OCI-LY3 (cell line): ENCODE measurements around the gene MYD88.

ENCODE experiments used
- H2AFZ ChIP-seq: fragments of 200-600, 300-600 bp; shearing (Covaris generic); 2 replicates; pipeline ENCODE4 v1.6.0; 2014; ENCODE audit warnings: antibody characterized with exemption, low read depth, low read length
- H3K27ac ChIP-seq: fragments of 200-600, 300-600 bp; sonication (generic); 2 replicates; pipeline ENCODE4 v1.5.1; 2014; ENCODE audit warnings: mild to moderate bottlenecking, low read length, moderate library complexity, mixed read lengths
- H3K27me3 ChIP-seq: fragments of 200-600, 300-600 bp; sonication (generic); 2 replicates; pipeline ENCODE4 v1.6.1; 2014; ENCODE audit warnings: low read depth, low read length, mixed read lengths
- H3K36me3 ChIP-seq: fragments of 200-600, 300-600 bp; sonication (generic); replicated peaks from 2 replicates; pipeline ENCODE3; 2014; ENCODE audit warnings: low read depth, low read length, mixed read lengths
- H3K4me1 ChIP-seq: fragments of 300-600, 200-600 bp; sonication (generic); 2 replicates; pipeline ENCODE4 v1.6.1; 2014; ENCODE audit warnings: low read length, mixed read lengths
- H3K4me2 ChIP-seq: fragments of 200-600, 300-600 bp; sonication (generic); 2 replicates; pipeline ENCODE4 v1.6.1; 2014; ENCODE audit warnings: low read length, mixed read lengths
- H3K4me3 ChIP-seq: fragments of 300-600, 200-600 bp; sonication (generic); 2 replicates; pipeline ENCODE4 v1.5.1; 2014; ENCODE audit warnings: antibody characterized with exemption, mild to moderate bottlenecking, low read length, moderate library complexity
- H3K79me2 ChIP-seq: fragments of 300-600, 200-600 bp; shearing (Covaris generic); 2 replicates; pipeline ENCODE4 v1.6.1; 2014; ENCODE audit warnings: mild to moderate bottlenecking, low read length, mixed read lengths
- H3K9ac ChIP-seq: fragments of 300-600, 200-600 bp; shearing (Covaris generic); 2 replicates; pipeline ENCODE4 v1.6.0; 2014; ENCODE audit warnings: mild to moderate bottlenecking, low read length, moderate library complexity
- H3K9me3 ChIP-seq: fragments of 200-600, 300-600 bp; shearing (Covaris generic); 2 replicates; pipeline ENCODE4 v1.6.1; 2014; ENCODE audit warnings: low read length, mixed read lengths; ENCODE audit not compliant: insufficient read depth
- H4K20me1 ChIP-seq: fragments of 200-600, 300-600 bp; sonication (generic); 2 replicates; pipeline ENCODE4 v1.6.1; 2016; ENCODE audit warnings: low read length, mixed read lengths; ENCODE audit not compliant: insufficient read depth
- EZH2phosphoT487 ChIP-seq: fragments of 200-600 bp; shearing (Covaris generic); IDR thresholded peaks from 2 replicates; pipeline ENCODE4 v1.6.1; 2018; ENCODE audit warnings: antibody characterized with exemption, mixed run types, low read depth
- TF ChIP-seq, protein P1 (sequence below): fragments of 200-600, 300-600 bp; sonication (generic); IDR thresholded peaks from 2 replicates; pipeline ENCODE4 v1.5.1; 2014; ENCODE audit warnings: antibody characterized with exemption, low read length, low read depth

MYD88 gene

GRCh38 chr3:38163117-38163840 lies 24.8 kb downstream of the MYD88 start:
- peak overlapping the region; percentile 94 for H3K9ac ChIP-seq
- H2AFZ ChIP-seq = no peak overlapping the region
- H3K9me3 ChIP-seq = no peaks in the 10 kb centered on the region
- H3K27ac ChIP-seq = peak overlapping the region; percentile 82
- H3K79me2 ChIP-seq = peaks cover 28% of the 10 kb centered on the region
- H3K27me3 ChIP-seq = no peaks in the 10 kb centered on the region
- peaks cover 16% of the 10 kb centered on the region for H3K36me3 ChIP-seq
- H3K4me1 ChIP-seq = peaks cover 45% of the 10 kb centered on the region
- peak overlapping the region; percentile 82 for H3K4me2 ChIP-seq
- peak overlapping the region; percentile 87 for H3K4me3 ChIP-seq
- TF ChIP-seq EZH2phosphoT487 = no peak
- TF ChIP-seq, protein P1, sequence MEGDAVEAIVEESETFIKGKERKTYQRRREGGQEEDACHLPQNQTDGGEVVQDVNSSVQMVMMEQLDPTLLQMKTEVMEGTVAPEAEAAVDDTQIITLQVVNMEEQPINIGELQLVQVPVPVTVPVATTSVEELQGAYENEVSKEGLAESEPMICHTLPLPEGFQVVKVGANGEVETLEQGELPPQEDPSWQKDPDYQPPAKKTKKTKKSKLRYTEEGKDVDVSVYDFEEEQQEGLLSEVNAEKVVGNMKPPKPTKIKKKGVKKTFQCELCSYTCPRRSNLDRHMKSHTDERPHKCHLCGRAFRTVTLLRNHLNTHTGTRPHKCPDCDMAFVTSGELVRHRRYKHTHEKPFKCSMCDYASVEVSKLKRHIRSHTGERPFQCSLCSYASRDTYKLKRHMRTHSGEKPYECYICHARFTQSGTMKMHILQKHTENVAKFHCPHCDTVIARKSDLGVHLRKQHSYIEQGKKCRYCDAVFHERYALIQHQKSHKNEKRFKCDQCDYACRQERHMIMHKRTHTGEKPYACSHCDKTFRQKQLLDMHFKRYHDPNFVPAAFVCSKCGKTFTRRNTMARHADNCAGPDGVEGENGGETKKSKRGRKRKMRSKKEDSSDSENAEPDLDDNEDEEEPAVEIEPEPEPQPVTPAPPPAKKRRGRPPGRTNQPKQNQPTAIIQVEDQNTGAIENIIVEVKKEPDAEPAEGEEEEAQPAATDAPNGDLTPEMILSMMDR = no peak; the same call in 1 of the 2 replicates
- peaks cover 16% of the 10 kb centered on the region for H4K20me1 ChIP-seq

GRCh38 chr3:38163841-38164642 lies 25.6 kb downstream of the MYD88 start:
- H4K20me1 ChIP-seq = peaks cover 24% of the 10 kb centered on the region
- peaks cover 20% of the 10 kb centered on the region for H3K36me3 ChIP-seq
- H3K4me3 ChIP-seq = peak overlapping the region; percentile 87
- H3K27ac ChIP-seq = peak overlapping the region; percentile 82
- peaks cover 45% of the 10 kb centered on the region for H3K4me1 ChIP-seq
- peak overlapping the region; percentile 94 for H3K9ac ChIP-seq
- H3K4me2 ChIP-seq = peak overlapping the region; percentile 82
- peaks cover 36% of the 10 kb centered on the region for H3K79me2 ChIP-seq
- no peak for TF ChIP-seq EZH2phosphoT487
- TF ChIP-seq, protein P1 = no peak
- H2AFZ ChIP-seq = peak overlapping the region; percentile 84
- no peaks in the 10 kb centered on the region for H3K27me3 ChIP-seq
- H3K9me3 ChIP-seq = no peaks in the 10 kb centered on the region

- H3K4me1 ChIP-seq = peaks cover 46% of the 10 kb centered on the region
- TF ChIP-seq, protein P1 = no peak; the same call in 1 of the 2 replicates
- no peak for TF ChIP-seq EZH2phosphoT487
- H2AFZ ChIP-seq = peak overlapping the region; percentile 84
- peaks cover 28% of the 10 kb centered on the region for H4K20me1 ChIP-seq
- H3K9me3 ChIP-seq = no peaks in the 10 kb centered on the region
- H3K79me2 ChIP-seq = peaks cover 41% of the 10 kb centered on the region
- H3K4me2 ChIP-seq = peak overlapping the region; percentile 82
- peak overlapping the region; percentile 82 for H3K27ac ChIP-seq
- peak overlapping the region; percentile 94 for H3K9ac ChIP-seq
- no peaks in the 10 kb centered on the region for H3K27me3 ChIP-seq
- H3K4me3 ChIP-seq = peak overlapping the region; percentile 87
- peaks cover 20% of the 10 kb centered on the region for H3K36me3 ChIP-seq
These were observed 26.1 kb downstream of the MYD88 start for GRCh38 chr3:38164643-38164951.
